GM18508 (cell line): ENCODE results near the gene LDLRAD4.

Experiments used
- ATAC-seq: cut with Tn5 transposase; IDR thresholded peaks from one replicate; pipeline ENCODE4 v1.9.1; 2021; ENCODE audit warnings: moderate number of reproducible peaks; ENCODE audit not compliant: insufficient read depth, unreplicated experiment

LDLRAD4 gene

DNA sequence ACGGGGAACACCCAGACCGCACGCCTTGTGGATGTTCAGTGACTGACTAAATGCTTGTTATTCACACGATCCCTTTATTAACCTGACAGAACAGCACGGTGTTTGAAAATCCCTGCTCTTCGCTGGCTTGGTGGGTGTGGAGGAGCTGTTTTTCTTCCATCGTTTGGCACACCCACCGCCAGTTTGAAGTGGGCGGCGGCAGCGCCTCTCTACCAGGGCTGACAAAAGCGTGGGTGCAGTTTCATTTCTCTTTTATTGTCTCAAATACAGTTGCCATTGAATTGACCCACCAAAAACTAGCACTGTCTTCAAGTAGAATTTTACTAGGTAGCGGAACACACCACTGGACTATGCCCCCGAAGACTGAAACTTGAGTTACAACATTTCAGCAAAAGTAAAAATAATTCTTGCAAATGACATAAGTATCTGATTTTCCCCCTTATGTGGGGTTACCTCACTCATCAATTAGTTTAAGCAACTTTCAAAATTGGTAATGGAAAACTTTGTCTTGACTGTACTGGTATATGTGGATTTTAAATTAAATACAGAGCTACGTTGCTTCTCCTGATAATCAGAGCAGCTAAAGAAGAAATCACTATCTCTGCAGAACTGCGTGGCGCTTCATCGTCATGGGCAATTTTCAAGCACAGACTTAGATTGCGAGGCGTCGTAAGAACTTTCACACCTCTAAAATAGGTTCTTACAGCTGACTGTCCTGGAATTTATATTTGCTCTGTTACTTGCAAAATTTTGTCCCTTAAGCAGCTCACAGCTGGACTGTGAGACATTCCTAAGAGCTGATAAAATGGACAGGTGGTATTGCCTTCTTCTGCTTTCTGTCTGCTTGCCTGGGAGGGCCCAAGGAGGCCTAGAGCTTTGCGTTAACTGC is 60.9 kb downstream of the LDLRAD4 start:
- ATAC-seq: no peak

DNA sequence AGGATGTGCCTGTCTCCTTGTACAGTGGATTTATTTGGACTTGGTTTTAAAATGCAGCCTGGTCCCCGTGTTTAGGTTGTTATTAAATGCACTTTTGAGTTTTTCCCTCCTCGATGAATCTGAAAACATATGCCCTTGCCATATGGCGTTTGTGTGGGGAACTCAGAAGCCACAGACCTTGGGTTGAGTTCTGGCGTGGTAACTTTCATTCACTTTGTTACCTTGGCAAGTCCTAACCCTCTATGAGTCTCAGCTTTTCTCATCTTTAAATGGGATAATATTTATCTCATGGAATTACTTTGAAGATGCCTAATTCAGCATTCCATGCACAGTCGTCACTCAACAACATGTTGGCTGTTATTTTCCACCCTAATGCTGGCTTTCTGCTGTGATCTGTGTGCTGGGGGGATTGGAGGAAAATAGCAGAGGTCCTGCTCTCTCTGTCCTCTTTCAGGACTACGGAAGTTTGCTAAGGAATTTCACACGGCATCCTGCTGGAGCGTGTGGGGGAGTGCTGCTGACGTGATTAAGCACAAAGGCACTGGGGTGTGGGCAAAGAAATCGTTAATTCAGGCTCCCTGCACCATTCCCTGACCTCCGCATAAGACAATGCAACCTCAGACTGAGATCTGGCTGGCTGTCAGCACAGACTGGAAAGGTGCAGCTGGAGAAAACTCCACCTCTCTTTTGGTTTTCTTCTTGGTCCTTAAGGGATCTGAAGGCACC is 61.7 kb downstream of the LDLRAD4 start:
- ATAC-seq: no peak

DNA sequence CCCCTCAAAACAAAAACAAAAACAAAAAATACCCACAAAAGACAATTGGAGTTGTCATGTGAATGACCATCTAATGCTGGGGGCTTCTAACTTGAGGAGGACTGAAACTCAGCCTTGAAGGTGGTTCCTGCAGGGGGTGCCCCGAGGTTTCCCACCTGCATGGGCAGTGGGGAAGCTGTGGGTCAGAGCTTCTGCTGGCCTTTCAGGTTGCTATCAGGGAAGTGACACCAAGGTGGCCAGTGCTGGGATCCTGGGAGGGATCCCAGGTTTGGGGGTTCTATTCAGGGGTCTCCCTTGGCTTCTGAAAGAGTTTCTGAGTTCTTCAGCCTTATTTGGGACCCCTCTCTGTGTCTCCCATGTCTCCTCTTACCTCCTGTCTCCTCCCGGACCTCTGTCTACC is 62.8 kb downstream of the LDLRAD4 start:
- no peak for ATAC-seq

DNA sequence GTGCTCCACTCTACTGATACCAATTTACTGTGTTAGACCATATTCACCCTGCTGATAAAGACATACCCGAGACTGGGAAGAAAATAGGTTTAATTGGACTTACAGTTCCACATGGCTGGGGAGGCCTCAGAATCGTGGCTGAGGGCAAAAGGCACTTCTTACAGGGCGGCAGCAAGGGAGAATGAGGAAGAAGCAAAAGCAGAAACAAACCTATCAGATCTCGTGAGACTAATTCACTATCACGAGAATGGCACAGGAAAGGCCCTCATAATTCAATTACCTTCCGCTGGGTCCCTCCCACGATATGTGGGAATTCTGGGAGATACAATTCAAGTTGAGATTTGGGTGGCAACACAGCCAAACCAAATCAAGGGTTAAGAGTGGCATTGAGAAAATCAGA is 65.2 kb downstream of the LDLRAD4 start:
- ATAC-seq: no peak

DNA sequence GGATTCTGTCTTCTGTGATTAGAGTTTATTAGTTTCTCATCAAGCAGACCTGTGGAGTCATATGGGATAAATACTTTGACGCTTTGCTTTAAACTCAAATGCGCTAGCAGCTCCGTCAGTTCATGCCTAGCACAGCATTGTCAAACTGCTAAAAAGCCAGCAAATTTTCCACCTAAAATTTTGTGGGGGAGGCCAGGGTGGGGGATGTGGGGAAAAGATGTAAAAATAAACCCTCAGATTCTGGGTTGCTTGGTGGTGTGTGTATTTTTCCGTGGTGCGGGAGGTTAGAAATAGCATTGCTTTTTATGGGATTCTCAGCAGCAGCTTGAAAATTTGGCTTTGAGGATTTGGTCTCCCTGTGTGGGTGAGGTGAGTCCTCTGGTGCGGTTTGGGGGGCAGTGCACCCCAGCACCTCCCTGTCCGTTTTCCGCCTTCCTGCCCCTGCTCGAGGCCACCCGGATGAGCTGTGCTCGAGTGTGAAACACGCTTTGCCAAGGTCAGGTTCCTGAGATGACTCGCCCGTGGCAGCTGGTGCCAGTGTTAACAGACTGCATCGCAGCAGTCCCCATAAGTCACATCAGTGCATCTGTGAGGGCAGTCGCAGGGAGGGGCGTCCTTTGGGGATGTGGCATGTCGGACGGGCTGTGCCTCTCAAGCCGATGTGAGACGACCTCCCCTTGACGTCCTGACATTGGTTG is 65.9 kb downstream of the LDLRAD4 start:
- ATAC-seq: no peak

DNA sequence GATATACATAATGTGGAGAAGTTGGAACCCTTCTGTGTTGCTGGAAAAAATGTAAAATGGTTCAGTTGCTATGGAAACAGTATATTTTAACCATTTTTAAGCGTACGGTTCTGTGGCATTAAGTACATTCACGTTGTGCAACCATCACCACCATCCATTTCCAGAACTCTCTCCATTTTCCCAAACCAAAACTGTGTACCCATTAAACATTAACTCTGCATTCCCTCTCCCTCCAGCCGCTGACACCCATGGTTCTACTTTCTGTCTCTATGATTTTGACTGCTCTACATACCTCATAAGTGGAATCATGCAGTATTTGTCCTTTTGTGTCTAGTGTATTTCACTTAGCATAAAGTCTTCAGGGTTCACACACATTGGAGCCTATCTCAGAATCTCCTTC is 67.3 kb downstream of the LDLRAD4 start:
- ATAC-seq: no peak

DNA sequence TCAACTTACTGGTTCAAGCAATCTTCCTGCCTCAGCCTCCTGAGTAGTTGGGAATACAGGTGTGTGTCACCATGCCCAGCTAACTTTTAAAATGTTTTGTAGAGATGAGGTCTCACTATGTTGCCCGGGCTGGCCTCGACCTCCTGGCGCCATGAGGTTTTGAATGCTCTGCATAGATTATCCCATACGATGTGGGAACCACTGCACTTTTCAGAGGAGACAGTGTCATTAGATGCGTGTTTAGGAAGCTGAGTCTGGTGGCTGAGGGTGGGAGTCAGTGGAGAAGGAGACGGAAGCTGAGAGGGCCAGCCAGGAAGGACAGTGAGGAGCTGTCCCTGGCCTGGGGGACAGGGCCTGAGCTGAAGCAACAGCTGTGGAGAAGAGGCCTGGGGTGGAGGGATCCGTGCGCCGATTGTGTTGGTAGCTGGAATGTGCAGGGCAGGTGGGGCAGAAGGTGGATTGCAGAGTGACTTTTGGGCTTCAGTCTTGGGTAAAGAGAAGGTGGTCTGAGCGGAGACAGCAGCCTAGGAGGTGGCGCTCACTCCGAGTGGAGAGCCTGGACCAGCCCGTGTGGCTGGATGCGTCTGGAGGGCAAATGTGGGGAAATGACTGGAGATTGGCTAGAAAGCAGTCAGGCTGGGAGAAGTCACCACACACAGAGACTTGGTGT is 68.0 kb downstream of the LDLRAD4 start:
- ATAC-seq: no peak

DNA sequence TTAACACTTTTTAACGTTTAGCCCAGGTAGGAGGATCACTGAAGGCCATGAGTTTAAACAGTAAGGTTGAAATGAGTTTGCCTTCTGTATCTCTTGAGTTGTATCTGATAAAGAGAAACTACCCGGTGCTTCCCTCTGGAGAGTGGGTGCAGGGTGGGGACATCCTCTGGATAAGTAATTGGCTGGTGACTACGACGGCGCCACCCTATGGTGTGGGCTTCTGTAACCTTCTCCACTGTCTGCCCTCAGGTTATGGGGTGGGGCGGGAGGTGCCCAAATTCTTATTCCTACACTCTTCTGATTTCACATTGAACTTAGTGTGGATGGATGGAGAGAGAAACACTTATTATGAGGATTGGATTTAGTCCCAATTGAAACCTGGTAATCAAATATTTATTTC is 68.8 kb downstream of the LDLRAD4 start:
- ATAC-seq: no peak

DNA sequence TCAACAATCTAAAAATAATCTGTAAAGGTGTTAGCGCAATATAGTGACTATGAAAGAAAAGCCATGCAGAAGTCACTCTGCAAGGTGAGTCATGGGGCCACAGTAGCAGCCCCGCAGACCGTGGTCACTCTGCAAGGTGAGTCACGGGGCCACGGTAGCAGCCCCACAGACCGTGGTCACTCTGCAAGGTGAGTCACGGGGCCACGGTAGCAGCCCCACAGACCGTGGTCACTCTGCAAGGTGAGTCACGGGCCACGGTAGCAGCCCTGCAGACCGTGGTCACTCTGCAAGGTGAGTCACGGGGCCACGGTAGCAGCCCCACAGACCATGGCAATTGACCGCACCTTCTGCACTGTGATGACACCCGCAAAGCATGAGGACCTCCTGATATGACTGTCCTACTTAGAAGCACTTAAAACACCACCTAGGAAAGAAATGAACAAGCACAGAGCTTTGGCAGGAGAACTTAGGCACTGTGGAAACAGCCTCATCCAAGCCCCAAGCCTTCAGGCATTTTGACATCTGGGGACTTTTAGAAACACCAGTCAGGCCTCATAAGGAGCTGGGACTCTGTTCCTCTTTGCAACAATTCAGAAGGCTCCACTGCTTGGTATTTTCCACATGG is 70.1 kb downstream of the LDLRAD4 start:
- ATAC-seq: no peak

DNA sequence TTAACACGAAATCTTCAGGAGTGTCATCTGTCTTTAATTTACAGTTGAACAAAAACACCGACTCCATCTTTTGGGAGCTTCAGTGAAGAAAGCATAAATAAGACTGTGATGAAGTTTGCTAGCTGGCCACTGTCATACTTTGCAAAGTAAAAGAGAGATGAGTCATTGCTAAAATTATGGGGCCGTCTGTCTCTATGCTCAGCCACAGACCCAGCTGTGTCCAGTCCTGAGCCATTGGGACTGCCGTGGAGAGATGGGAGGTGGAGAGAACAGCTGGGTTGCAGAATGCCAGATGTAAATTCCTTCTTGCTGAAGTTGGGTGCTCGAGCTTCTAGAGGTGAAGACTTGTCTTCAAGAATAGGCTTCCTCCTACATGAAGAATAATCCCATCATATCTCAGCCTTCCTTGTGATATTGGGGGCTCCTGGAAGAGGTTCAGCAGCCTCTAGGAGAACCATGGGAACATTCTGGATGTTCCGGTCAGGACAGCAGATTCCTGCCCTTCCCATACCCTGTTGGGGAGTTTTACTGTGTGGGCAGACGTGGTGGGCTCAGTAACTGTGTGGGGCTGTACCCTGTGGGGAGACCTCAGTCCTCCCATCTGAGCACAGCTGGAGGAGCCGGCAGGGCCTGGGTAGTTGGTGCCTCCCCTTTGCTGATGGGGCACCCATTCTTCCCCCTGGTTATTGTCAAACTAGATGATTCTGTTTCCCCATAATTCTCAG is 71.1 kb downstream of the LDLRAD4 start:
- ATAC-seq: no peak

DNA sequence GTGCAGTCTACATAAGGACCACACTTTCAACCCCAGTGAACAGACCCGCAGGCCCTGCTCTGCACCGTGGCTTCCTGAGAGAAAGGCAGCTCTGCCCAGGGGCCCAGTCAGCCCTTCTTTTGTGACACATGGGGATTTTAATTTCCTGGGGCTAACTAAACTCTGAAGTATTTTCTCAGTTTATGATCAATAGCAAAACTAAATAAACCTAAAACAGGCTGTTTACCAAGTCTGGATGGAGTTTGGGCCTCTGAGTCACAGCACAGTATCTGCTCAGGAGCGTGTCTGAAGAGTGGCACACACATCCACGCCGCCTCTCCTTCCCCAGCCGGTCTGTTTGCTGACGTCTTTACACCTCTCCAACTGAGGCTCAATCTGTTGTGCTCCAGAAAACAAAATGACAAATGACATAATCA is 72.3 kb downstream of the LDLRAD4 start:
- ATAC-seq: no peak

DNA sequence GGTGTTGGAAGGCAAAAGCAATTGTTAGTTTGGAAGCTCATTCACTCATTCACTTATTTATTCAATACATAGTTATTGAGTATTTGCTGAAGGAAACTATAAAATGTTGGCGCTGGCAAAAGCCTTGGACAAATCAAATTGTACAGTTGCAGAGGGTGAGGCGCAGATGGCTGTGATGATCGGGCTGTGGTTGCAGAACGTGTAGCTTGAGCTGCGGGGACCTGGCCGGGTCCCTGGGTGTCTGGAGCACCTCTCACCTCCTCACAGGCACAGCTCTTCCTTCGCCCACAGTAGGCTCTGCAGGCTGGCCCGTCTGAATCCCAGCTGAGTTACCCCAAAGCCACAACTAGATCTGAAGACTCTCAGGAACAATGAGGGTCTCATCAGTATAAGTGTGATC is 72.7 kb downstream of the LDLRAD4 start:
- no peak for ATAC-seq

DNA sequence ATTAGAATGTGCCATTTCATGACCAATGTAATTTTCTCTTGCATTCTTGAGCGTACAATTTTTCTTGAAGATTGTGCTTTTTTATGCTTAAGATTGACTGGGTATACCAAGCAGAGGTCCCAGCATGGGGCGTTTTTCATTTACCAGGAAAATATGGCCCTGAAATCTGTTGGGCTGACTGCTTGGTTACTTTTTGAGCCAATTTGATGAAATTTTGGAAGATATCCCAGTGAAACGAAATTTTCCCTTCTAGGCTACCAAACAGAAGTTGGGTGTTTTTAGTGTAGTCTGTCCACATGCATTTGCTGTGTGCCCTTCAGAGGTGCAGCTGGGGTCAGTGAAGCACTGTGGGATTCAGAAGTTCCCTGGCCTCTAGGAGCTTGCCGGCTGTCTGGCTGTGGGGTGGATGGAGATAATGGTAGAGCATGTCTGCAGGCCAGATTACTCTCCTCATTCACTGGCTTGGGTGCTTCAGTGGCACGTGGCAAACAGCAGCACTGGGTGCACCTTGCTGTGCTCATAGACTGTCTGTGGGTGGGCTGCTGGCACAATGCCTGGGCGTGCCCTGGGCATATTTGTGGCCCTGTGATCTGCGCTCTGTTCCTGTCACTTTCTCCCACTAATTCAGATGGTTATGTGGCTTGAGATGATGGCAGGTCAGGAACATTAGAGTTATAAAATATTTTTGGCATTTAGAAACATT is 73.3 kb downstream of the LDLRAD4 start:
- ATAC-seq: no peak

DNA sequence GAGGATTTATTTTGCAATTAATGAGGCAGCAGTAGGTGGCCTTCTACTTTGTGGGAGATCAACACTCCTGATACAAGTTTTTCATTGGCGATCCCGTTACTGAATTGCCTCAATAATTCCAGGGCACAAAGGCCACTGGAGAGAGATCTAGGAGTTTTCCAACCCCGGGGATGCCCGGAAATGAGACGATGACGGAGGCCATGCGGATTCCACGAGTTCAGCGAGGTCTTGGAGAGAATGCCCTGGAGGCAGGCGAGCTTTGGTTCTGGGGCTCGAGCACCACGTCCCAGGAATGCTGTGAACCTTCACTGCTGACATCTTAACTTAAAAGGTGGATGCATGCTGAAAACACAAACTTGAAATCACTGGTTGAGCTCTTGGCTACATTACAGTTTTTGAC is 74.2 kb downstream of the LDLRAD4 start:
- ATAC-seq: no peak

DNA sequence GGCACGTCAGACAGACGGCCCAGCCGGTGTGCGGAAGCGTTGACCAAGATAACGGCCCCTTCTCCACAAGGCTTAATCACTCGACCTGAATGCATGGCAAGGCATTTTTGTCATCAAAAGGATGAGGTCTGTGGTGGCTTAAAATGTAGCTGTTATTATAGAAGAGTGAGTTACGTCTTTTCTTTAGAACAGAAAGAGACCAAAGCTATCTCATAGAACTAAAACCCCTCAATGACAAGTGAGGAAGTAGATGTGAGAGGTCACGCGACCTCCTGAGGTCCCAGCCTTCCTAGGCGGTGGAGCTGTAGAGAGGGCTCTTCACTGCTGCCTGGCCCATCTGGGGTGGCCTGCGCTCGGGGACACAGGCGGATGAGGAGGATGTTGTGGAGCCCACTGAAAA is 75.7 kb downstream of the LDLRAD4 start:
- ATAC-seq: no peak

DNA sequence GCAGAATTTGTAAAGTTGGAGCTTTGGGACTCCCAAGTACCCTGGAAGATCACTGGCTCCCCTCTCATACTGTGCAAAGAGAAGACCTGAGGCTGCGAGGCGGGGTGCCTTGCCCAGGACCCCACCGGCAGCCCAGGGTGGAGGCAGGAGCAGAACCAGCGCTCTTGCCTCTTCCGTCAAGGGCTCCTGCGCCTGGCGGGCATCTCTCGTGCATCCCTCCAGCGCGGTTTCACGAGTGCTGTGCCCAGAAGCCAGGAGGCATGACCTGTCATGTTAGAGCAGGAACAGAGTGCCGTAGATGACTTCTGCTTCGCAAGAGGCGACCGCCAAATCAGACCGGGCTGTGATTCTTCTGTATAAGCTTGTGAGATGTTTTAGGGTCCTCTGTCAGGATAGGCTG is 77.3 kb downstream of the LDLRAD4 start:
- ATAC-seq: no peak

DNA sequence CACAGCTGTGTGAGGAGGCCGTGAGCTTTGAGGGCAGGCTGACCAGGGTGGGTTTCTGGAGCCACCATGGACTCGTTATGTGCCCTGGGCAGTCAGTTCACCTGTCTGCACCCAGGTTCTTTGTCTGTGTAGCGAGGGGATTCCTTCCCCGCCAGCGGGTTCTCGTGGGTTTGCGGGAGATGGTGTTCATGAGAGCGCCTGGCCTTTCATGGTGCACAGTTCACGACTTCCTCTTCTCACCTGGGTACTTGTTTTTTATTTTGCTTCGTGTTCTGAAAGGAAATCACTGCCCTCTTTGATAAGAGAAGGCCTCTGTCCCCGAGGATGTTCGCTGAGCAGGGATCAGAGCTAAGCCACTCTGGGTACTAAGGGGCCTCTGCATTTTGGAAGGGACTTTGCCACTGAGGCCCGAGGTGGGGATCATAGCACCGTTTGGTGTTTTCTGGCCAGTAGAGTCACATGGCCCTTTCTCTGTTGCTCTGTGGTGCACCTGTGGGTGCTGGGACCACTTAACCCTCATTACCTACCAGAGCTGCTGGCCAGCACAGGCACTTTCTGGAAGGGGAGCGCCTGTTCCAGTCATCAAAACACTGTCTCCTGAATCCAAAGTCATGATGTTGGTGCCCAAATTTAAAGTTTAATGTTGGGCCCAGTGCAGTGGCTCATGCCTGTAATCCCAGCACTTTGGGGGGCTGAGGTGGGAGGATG is 78.5 kb downstream of the LDLRAD4 start:
- no peak for ATAC-seq

DNA sequence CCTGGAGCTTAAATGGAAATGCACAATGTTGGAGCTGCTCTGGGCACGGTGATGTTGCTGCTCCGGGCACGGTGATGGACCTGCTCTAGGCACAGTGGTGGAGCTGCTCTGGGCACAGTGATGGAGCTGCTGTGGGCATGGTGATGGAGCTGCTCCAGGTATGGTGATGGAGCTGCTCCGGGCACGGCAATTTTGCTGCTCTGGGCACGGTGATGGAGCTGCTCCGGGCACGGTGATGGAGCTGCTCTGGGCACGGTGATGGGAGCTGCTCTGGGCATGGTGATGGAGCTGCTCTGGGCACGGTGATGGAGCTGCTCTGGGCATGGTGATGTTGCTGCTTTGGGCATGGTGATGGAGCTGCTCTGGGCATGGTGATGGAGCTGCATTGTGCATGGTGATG is 79.7 kb downstream of the LDLRAD4 start:
- ATAC-seq: no peak
